OCI-LY7 (cell line): ENCODE results near the gene FAM241B. TPM values are rescaled to one million over a fixed set of nuclear protein-coding genes. Genes with fewer than 3 reads are reported as not detected.

Experiments used
- BruUV-seq: library from RNA; stranded (reverse); fragments of 400-500 nt; replicated peaks from 2 replicates; lab custom pipeline; 2021; lab: Mats Ljungman, UMichigan
- CTCF ChIA-PET: fragments of 300-600 bp; sonication (Branson Sonifier 250); formaldehyde crosslinking; loops from one replicate; lab custom pipeline; 2022; ENCODE audit warnings: antibody characterized with exemption; ENCODE audit not compliant: unreplicated experiment; lab: Charles Lee
- POLR2A ChIA-PET: fragments of 300-600 bp; sonication (Branson Sonifier 250); formaldehyde crosslinking; loops from one replicate; lab custom pipeline; 2022; ENCODE audit warnings: antibody characterized with exemption; lab: Charles Lee
- DNase-seq: peaks from one replicate; pipeline ENCODE4 v3.0.0-alpha.2; 2015; ENCODE audit warnings: low spot score
- H2AFZ ChIP-seq: fragments of 200-600 bp; sonication (generic), shearing (Covaris generic); 2 replicates; pipeline ENCODE4 v1.6.1; 2014; ENCODE audit warnings: mild to moderate bottlenecking, antibody characterized with exemption, low read length, moderate library complexity
- H3K27ac ChIP-seq: fragments of 200-600 bp; sonication (generic); 2 replicates; pipeline ENCODE4 v1.5.1; 2014; ENCODE audit warnings: mixed run types, low read depth, mild to moderate bottlenecking, moderate library complexity, low read length, inconsistent platforms; ENCODE audit not compliant: poor library complexity, severe bottlenecking
- H3K36me3 ChIP-seq: fragments of 200-600 bp; sonication (generic); 2 replicates; pipeline ENCODE4 v1.6.1; 2014; ENCODE audit warnings: mild to moderate bottlenecking, antibody characterized with exemption, low read length, moderate library complexity, mixed read lengths; ENCODE audit not compliant: insufficient read depth
- H3K4me1 ChIP-seq: fragments of 200-600 bp; sonication (generic); 2 replicates; pipeline ENCODE4 v1.5.1; 2014; ENCODE audit warnings: mild to moderate bottlenecking, low read length; ENCODE audit not compliant: insufficient read depth, poor library complexity, severe bottlenecking
- H3K4me2 ChIP-seq: fragments of 200-600 bp; sonication (generic); 2 replicates; pipeline ENCODE4 v1.6.1; 2014; ENCODE audit warnings: mild to moderate bottlenecking, low read length
- H3K4me3 ChIP-seq: fragments of 200-600 bp; sonication (generic); 2 replicates; pipeline ENCODE4 v1.5.1; 2014; ENCODE audit warnings: mild to moderate bottlenecking, low read depth, low read length; ENCODE audit not compliant: poor library complexity, severe bottlenecking
- H3K79me2 ChIP-seq: fragments of 200-600 bp; sonication (generic); 2 replicates; pipeline ENCODE4 v1.6.1; 2016; ENCODE audit warnings: low read depth, mild to moderate bottlenecking, low read length, moderate library complexity, mixed read lengths; ENCODE audit not compliant: insufficient read depth
- H3K9me2 ChIP-seq: fragments of 200-600 bp; sonication (generic); 2 replicates; pipeline ENCODE4 v1.6.1; 2016; ENCODE audit warnings: mild to moderate bottlenecking, low read length, mixed read lengths; ENCODE audit not compliant: insufficient read depth
- H3K9me3 ChIP-seq: fragments of 200-600 bp; sonication (generic); 2 replicates; pipeline ENCODE4 v1.6.1; 2014; ENCODE audit warnings: mild to moderate bottlenecking, mixed run types, low read length, mixed read lengths
- H4K20me1 ChIP-seq: fragments of 200-600 bp; sonication (generic); 2 replicates; pipeline ENCODE4 v1.6.1; 2014; ENCODE audit warnings: mild to moderate bottlenecking, antibody characterized with exemption, low read length, moderate library complexity, mixed read lengths; ENCODE audit not compliant: insufficient read depth
- EZH2phosphoT487 ChIP-seq: fragments of 200-600 bp; sonication (generic); IDR thresholded peaks from 2 replicates; pipeline ENCODE4 v1.6.1; 2018; ENCODE audit warnings: low read depth, borderline replicate concordance, mild to moderate bottlenecking, mixed run types, antibody characterized with exemption, low read length, moderate library complexity, mixed read lengths
- intact Hi-C: fragments of 100-400 bp; cut with micrococcal nuclease; formaldehyde crosslinking; loops from one replicate; pipeline ENCODE4 v1.10.0; 2022; ENCODE audit not compliant: unreplicated experiment
- total RNA-seq, 2 experiments: library from RNA; depleted of rRNA in 1 of 2; stranded (reverse); fragments of >200 nt in 1 of 2; shearing (Covaris generic) in 1 of 2; gene quantifications; 2 replicates each; pipeline ENCODE4 v1.2.3, GENCODE V29; 2014 to 2022
- TF ChIP-seq, protein P1 (sequence below): fragments of 200-600 bp; sonication (generic); conservative IDR thresholded peaks from 2 replicates; pipeline ENCODE4 v1.5.1; 2014; ENCODE audit warnings: mild to moderate bottlenecking, antibody characterized with exemption, low read length, moderate library complexity, mixed read lengths

The FAM241B gene
- total RNA-seq, 2 experiments from 2014 or later: not detected

DNA sequence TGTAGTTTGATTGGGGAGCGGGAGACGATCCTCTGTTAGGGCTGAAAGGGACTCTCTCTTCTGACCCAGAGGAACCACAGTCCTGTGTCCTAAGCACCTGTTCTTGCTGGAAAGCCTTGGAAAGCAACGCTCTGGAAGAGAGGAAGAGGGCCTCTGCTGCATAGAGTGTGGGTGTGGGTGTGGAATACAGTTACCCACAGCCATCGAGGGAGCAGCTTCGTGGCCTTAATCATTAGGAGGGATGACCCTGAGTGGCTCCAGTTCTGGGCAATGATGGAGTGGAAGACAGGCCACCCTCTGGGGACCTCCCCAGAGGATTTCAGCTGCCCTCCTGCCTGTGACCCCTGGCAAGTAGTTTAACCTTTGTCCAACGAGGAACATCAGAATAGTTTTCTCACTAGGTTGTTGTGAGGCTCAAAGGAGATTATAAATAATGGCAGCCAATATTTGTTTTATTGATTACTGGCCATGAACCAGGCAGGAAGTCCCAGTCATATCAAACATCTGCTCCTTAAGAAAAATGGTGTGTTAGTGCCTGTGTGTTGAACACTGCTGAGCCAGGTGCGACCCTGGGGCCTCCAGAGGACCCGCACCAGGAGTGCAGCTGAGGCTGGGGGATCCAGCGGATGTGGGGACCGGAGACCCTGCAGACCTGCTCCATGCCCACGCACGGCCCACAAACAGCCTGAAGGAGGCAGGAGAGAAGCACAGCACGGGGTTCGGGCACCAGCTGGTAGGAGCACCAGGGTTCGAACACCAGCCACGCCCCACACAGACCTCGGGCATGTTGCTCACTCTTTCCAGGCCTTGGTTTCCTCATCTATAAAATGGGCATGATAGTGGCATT lies 35.6 kb downstream of the FAM241B start:
- H3K4me3 ChIP-seq: no peak overlapping the region
- no peaks in the 10 kb centered on the region for H3K4me1 ChIP-seq
- H3K9me2 ChIP-seq: no peaks in the 10 kb centered on the region
- CTCF ChIA-PET: no interaction called here
- no peak overlapping the region for H3K4me2 ChIP-seq
- no peaks in the 10 kb centered on the region for H3K79me2 ChIP-seq
- no peaks in the 10 kb centered on the region for H4K20me1 ChIP-seq
- no peak for TF ChIP-seq EZH2phosphoT487
- TF ChIP-seq, protein P1, sequence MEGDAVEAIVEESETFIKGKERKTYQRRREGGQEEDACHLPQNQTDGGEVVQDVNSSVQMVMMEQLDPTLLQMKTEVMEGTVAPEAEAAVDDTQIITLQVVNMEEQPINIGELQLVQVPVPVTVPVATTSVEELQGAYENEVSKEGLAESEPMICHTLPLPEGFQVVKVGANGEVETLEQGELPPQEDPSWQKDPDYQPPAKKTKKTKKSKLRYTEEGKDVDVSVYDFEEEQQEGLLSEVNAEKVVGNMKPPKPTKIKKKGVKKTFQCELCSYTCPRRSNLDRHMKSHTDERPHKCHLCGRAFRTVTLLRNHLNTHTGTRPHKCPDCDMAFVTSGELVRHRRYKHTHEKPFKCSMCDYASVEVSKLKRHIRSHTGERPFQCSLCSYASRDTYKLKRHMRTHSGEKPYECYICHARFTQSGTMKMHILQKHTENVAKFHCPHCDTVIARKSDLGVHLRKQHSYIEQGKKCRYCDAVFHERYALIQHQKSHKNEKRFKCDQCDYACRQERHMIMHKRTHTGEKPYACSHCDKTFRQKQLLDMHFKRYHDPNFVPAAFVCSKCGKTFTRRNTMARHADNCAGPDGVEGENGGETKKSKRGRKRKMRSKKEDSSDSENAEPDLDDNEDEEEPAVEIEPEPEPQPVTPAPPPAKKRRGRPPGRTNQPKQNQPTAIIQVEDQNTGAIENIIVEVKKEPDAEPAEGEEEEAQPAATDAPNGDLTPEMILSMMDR: no peak
- no peaks in the 10 kb centered on the region for H3K9me3 ChIP-seq
- no peak overlapping the region for H2AFZ ChIP-seq
- no peak for DNase-seq
- intact Hi-C loops: no loop called here
- no peak overlapping the region for H3K27ac ChIP-seq
- no TSS peak for BruUV-seq
- H3K36me3 ChIP-seq: no peaks in the 10 kb centered on the region
- POLR2A ChIA-PET: no interaction called here

DNA sequence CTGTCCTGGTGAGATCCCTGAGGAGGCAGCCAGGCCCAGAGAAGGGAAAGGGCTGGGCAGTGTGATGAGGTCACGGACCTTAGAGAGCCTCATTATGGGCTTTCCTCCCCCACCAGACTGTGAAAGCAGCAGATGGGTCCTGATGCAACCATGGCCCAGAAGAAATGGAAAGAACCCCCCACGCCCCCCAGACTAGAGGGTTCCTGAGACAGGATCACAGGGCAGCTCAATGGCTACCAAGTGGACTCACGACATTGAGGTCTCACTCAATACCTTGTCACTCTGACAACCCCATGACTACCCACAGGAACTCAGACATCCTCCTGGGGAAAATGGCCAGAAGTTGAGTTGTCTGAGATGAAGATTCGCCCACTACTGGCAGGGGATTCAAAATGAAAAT lies 36.7 kb downstream of the FAM241B start:
- Histone ChIP-seq H3K4me2 (no peak overlapping the region), H3K36me3 (no peaks in the 10 kb centered on the region), H3K4me1 (no peaks in the 10 kb centered on the region), H3K9me2 (no peaks in the 10 kb centered on the region), H3K27ac (no peak overlapping the region), H4K20me1 (no peaks in the 10 kb centered on the region), H2AFZ (no peak overlapping the region), H3K79me2 (no peaks in the 10 kb centered on the region), H3K4me3 (no peak overlapping the region), H3K9me3 (no peaks in the 10 kb centered on the region)
- DNase-seq: no peak
- POLR2A ChIA-PET: no interaction called here
- no TSS peak for BruUV-seq
- intact Hi-C loops: no loop called here
- CTCF ChIA-PET: no interaction called here
- no peak for TF ChIP-seq EZH2phosphoT487
- TF ChIP-seq, protein P1: no peak

DNA sequence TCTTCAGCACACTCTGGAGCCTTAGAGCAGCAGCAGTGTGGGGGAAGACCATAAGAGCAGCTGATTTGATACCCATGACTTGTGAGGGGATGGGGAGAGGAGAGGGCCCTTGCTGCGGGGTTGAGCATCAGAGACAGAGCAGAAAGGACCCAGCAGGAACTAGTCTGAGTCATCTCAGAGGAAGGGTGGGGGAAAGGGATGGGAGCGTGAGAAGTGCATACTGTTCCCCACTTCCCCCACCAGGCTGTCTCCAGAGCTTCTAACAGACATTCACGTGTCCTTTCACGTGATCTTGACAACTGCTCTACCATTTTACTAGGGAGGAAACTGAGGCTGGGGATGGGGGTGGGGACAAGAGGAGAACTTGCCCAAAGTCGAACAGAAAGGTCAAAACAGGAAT lies 38.7 kb downstream of the FAM241B start:
- BruUV-seq: no TSS peak
- H2AFZ ChIP-seq: no peak overlapping the region
- CTCF ChIA-PET: no interaction called here
- TF ChIP-seq EZH2phosphoT487: no peak
- TF ChIP-seq, protein P1: no peak
- POLR2A ChIA-PET: no interaction called here
- no peak overlapping the region for H3K4me2 ChIP-seq
- intact Hi-C loops: no loop called here
- no peak overlapping the region for H3K4me3 ChIP-seq
- no peaks in the 10 kb centered on the region for H3K9me2 ChIP-seq
- no peaks in the 10 kb centered on the region for H3K36me3 ChIP-seq
- no peaks in the 10 kb centered on the region for H4K20me1 ChIP-seq
- H3K4me1 ChIP-seq: no peaks in the 10 kb centered on the region
- H3K9me3 ChIP-seq: no peaks in the 10 kb centered on the region
- no peaks in the 10 kb centered on the region for H3K79me2 ChIP-seq
- no peak overlapping the region for H3K27ac ChIP-seq
- DNase-seq: no peak
